Measurements from ENCODE around the gene GLIPR2. TPM values are rescaled to one million over a fixed set of nuclear protein-coding genes. Genes with fewer than 3 reads are reported as not detected.

Gene GLIPR2
- total RNA-seq, 1 donor = 38.4 TPM

DNA sequence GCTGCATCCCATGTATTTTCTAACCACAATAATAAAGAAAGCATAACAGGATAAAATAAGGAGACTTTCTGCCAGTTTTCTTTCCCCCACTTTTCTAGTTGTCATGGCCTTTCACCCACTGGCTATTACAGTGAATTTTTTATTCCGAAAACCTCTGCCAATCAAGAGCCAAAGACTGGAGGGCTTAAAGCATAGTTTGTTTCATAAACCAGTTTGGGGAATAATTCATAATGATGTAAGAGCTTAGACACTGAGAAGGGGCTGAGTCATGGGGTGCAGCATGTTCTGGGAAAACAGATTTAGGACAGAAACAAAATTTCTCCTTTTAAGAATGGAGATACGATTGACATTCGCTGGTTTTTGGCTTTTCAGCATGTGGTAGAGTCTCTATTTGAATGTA lies 4.4 kb upstream of the GLIPR2 start:
- no peak overlapping the region for H2AFZ ChIP-seq (ENCODE audit: low read length)
- peak; percentile 90 for DNase-seq (ENCODE audit: insufficient read length, low spot score, missing footprints)
- no peaks in the 10 kb centered on the region for H3K27me3 ChIP-seq (ENCODE audit: insufficient read depth, low read length)
- H3K4me2 ChIP-seq (ENCODE audit: insufficient read depth, low read length) = peak overlapping the region; percentile 3
- TF ChIP-seq, protein P1, sequence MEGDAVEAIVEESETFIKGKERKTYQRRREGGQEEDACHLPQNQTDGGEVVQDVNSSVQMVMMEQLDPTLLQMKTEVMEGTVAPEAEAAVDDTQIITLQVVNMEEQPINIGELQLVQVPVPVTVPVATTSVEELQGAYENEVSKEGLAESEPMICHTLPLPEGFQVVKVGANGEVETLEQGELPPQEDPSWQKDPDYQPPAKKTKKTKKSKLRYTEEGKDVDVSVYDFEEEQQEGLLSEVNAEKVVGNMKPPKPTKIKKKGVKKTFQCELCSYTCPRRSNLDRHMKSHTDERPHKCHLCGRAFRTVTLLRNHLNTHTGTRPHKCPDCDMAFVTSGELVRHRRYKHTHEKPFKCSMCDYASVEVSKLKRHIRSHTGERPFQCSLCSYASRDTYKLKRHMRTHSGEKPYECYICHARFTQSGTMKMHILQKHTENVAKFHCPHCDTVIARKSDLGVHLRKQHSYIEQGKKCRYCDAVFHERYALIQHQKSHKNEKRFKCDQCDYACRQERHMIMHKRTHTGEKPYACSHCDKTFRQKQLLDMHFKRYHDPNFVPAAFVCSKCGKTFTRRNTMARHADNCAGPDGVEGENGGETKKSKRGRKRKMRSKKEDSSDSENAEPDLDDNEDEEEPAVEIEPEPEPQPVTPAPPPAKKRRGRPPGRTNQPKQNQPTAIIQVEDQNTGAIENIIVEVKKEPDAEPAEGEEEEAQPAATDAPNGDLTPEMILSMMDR (IDR thresholded peaks at IDR 0.05; ENCODE audit: extremely low read depth, low read depth, low read length) = no peak
- H3K36me3 ChIP-seq (ENCODE audit: insufficient read depth, low read length) = no peaks in the 10 kb centered on the region
- H3K4me1 ChIP-seq (ENCODE audit: insufficient read depth, low read length) = peaks cover 10% of the 10 kb centered on the region
- H3K9me3 ChIP-seq (ENCODE audit: low read depth, low read length) = no peaks in the 10 kb centered on the region
- H3K79me2 ChIP-seq (ENCODE audit: insufficient read depth, low read length) = peaks cover 2% of the 10 kb centered on the region
- no peak overlapping the region for H3K27ac ChIP-seq (ENCODE audit: low read depth, low read length)
- no peaks in the 10 kb centered on the region for H4K20me1 ChIP-seq (ENCODE audit: insufficient read depth, low read length)
- H3K4me3 ChIP-seq (ENCODE audit: insufficient read depth, low read length) = no peak overlapping the region

DNA sequence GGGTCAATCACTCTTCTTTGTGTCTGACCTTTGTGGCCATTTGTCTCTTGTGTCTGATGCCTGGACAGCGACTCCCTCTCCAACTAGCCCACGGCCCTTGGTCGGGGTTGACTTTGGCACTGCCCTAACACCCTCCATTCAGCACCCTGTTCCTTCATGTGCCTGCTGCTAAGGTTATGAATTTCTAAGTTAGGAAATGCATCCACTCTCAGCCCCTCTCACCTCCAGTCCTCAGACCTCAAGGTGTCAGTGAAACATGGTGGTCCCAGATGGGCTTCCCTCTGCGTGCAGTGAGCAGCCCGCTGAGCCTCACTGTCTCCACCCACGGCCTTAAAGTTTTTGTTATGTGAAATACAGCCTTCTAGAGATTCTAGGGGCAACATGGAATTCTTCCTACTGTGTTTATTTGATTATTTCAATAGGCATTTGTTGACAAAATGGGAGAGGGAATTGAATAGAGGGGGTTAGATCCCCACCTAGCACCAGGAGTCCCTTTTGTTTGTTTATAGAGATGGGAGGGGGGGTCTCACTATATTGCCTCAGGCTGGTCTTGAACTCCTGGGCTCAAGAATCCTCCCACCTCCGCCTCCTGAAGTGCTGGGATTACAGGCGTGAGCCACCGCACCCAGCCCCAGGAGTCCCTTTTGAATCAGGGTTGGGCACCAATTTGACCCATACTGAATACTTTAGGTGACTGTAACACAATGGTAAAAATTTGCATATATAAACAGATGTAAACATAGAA lies 1.6 kb upstream of the GLIPR2 start:
- TF ChIP-seq, protein P1 (IDR thresholded peaks at IDR 0.05; ENCODE audit: extremely low read depth, low read depth, low read length) = no peak

DNA sequence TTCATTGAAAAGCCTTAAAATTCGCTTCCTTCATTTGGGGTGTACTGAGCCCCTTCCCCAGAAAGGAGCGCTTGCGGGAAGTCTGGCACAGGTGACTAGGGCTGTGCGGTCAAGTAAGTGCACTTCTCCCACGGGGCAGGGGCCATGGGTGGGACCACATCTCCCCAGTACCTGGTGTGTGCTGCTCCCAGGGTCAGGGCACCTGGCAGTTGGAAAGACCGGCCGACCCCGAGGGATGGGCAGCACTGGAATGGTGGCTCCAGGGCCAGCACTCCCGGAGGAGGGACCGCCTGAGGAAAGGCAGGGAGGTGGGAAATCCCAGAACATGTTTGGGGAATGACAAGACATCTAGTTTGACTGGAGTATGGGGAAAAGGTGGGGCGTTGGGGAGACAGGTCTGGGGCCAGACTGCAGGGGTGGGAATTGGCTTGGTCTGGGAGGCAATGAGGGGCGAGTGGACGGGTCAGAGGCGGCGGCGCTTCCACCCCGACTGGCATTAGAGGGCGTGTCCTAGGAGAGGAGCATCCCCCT lies 727 bp upstream of the GLIPR2 start:
- Histone ChIP-seq H4K20me1 (ENCODE audit: insufficient read depth, low read length) (peaks cover 4% of the 10 kb centered on the region), H3K9me3 (ENCODE audit: low read depth, low read length) (no peaks in the 10 kb centered on the region), H3K4me1 (ENCODE audit: insufficient read depth, low read length) (peaks cover 18% of the 10 kb centered on the region), H3K36me3 (ENCODE audit: insufficient read depth, low read length) (no peaks in the 10 kb centered on the region), H3K27me3 (ENCODE audit: insufficient read depth, low read length) (no peaks in the 10 kb centered on the region), H3K4me3 (ENCODE audit: insufficient read depth, low read length) (peak overlapping the region; percentile 80), H3K4me2 (ENCODE audit: insufficient read depth, low read length) (peak overlapping the region; percentile 88), H2AFZ (ENCODE audit: low read length) (peak overlapping the region; percentile 64), H3K27ac (ENCODE audit: low read depth, low read length) (no peak overlapping the region), H3K79me2 (ENCODE audit: insufficient read depth, low read length) (peaks cover 33% of the 10 kb centered on the region)
- DNase-seq (ENCODE audit: insufficient read length, low spot score, missing footprints) = no peak
- TF ChIP-seq, protein P1 (IDR thresholded peaks at IDR 0.05; ENCODE audit: extremely low read depth, low read depth, low read length) = no peak

More for the DNA sequence above, 1.6 kb upstream of the GLIPR2 start:
- H3K27ac ChIP-seq (ENCODE audit: low read depth, low read length) = no peak overlapping the region
- no peaks in the 10 kb centered on the region for H3K36me3 ChIP-seq (ENCODE audit: insufficient read depth, low read length)
- peaks cover 3% of the 10 kb centered on the region for H4K20me1 ChIP-seq (ENCODE audit: insufficient read depth, low read length)
- no peaks in the 10 kb centered on the region for H3K27me3 ChIP-seq (ENCODE audit: insufficient read depth, low read length)
- peaks cover 26% of the 10 kb centered on the region for H3K79me2 ChIP-seq (ENCODE audit: insufficient read depth, low read length)
- no peak for DNase-seq (ENCODE audit: insufficient read length, low spot score, missing footprints)
- no peaks in the 10 kb centered on the region for H3K9me3 ChIP-seq (ENCODE audit: low read depth, low read length)
- no peak overlapping the region for H3K4me2 ChIP-seq (ENCODE audit: insufficient read depth, low read length)
- no peak overlapping the region for H2AFZ ChIP-seq (ENCODE audit: low read length)
- H3K4me1 ChIP-seq (ENCODE audit: insufficient read depth, low read length) = peaks cover 18% of the 10 kb centered on the region
- no peak overlapping the region for H3K4me3 ChIP-seq (ENCODE audit: insufficient read depth, low read length)

DNA sequence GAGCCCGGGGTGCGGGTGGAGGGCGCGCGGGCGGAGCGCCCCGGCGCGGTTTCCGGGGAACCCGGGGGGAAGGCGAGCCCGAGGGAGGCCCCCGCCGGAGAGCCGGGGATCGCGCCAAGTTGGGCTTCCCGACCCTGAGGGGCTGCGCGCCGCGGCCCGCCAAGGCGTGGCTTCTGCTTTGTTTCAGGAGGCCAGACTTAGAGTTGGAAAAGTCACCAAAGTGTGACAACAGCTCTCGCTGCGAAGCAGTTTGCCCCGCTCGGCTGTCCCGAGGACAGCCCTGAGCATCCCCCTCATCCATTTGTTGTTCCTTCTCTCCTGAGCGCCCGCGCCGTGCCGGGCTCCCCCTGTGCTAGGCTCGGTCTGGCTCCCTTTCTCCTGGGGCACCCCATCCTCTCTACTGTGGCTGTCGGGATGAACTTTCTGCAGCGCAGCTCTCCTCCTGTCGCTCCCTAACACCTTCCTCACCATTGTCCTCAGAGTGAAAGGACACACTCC lies 410 bp downstream of the GLIPR2 start:
- Histone ChIP-seq H3K27ac (ENCODE audit: low read depth, low read length) (peak overlapping the region; percentile 32), H3K9me3 (ENCODE audit: low read depth, low read length) (no peaks in the 10 kb centered on the region), H4K20me1 (ENCODE audit: insufficient read depth, low read length) (peaks cover 6% of the 10 kb centered on the region), H3K79me2 (ENCODE audit: insufficient read depth, low read length) (peaks cover 36% of the 10 kb centered on the region), H2AFZ (ENCODE audit: low read length) (peak overlapping the region; percentile 85), H3K4me2 (ENCODE audit: insufficient read depth, low read length) (peak overlapping the region; percentile 88), H3K36me3 (ENCODE audit: insufficient read depth, low read length) (no peaks in the 10 kb centered on the region), H3K4me1 (ENCODE audit: insufficient read depth, low read length) (peaks cover 18% of the 10 kb centered on the region), H3K27me3 (ENCODE audit: insufficient read depth, low read length) (no peaks in the 10 kb centered on the region), H3K4me3 (ENCODE audit: insufficient read depth, low read length) (peak overlapping the region; percentile 80)
- TF ChIP-seq, protein P1 (IDR thresholded peaks at IDR 0.05; ENCODE audit: extremely low read depth, low read depth, low read length) = no peak
- peak; percentile 84 for DNase-seq (ENCODE audit: insufficient read length, low spot score, missing footprints)
